ENCODE data around the gene IFITM2.
"Not testable (repeated sequence)": the region's sequence is repeated elsewhere in the genome, so short reads cannot be mapped to it uniquely, and the experiment has no call there.

Gene IFITM2

GRCh38 chr11:285021-285893 is 22.4 kb upstream of the IFITM2 start (continued):
- TF ChIP-seq RBAK (tag by site-specific recombination; IDR thresholded peaks at IDR 0.05) (no peak), ZNF426 (tag by site-specific recombination; IDR thresholded peaks at IDR 0.05) (no peak)

- Histone ChIP-seq H3K4me3 (ENCODE audit: low read depth, low read length) (no peak overlapping the region), H3K36me3 (ENCODE audit: control insufficient read depth in 2 of 2, insufficient read depth in 1 of 2, low read length in 2 of 2) (peaks cover 0 to 1% of the 10 kb centered on the region in 2 experiments; a peak in 1 of 3 replicates), H3K4me1 (ENCODE audit: control insufficient read depth, insufficient read depth, low read length) (no peaks in the 10 kb centered on the region), H3K27ac (ENCODE audit: extremely low read depth, low read depth, low read length) (no peak overlapping the region), H3K9me3 (ENCODE audit: control insufficient read depth, insufficient read depth, low read depth, low read length) (no peaks in the 10 kb centered on the region)
- ChIA-PET CTCF (interaction anchor here (1.0 kb wide), 1 partner anchor 35 kb away, joined by 3 read pairs; no protein-coding TSS in a partner anchor), POLR2A (no interaction called here)
- no peak for TF ChIP-seq ZNF146 (tag by site-specific recombination; IDR thresholded peaks at IDR 0.05)
- TF ChIP-seq KLF1 (tag by site-specific recombination; IDR thresholded peaks at IDR 0.05) = no peak
- no peak for TF ChIP-seq GLIS2 (tag by site-specific recombination; IDR thresholded peaks at IDR 0.05)
- TF ChIP-seq ZNF19 (tag by site-specific recombination; IDR thresholded peaks at IDR 0.05; ENCODE audit: low read depth) = no peak
- TF ChIP-seq ZNF175 (tag by site-specific recombination; IDR thresholded peaks at IDR 0.05) = no peak
- TF ChIP-seq ZNF311 (tag by site-specific recombination; IDR thresholded peaks at IDR 0.05; ENCODE audit: borderline replicate concordance) = no peak
- TF ChIP-seq PRDM1 (tag by site-specific recombination; IDR thresholded peaks at IDR 0.05) = 0 out of 2 replicates have a peak, but pooled peaks have one; percentile 19
Measured at GRCh38 chr11:285894-286220, 21.8 kb upstream of the IFITM2 start.

GRCh38 chr11:286977-287820 is 20.4 kb upstream of the IFITM2 start:
- H3K4me1 ChIP-seq (ENCODE audit: control insufficient read depth, insufficient read depth, low read length); H3K27ac ChIP-seq (ENCODE audit: extremely low read depth, low read depth, low read length); H3K9me3 ChIP-seq (ENCODE audit: control insufficient read depth, insufficient read depth, low read depth, low read length); POLR2A ChIA-PET; H3K36me3 ChIP-seq (ENCODE audit: control insufficient read depth in 2 of 2, insufficient read depth in 1 of 2, low read length in 2 of 2); H3K4me3 ChIP-seq (ENCODE audit: low read depth, low read length): not testable (repeated sequence)
- CTCF ChIA-PET = interaction anchor here (0.6 to 2.0 kb wide), 3 partner anchors 36 to 163 kb away, joined by 3 to 9 read pairs (median 3); no protein-coding TSS in a partner anchor

- H3K9me3 ChIP-seq (ENCODE audit: control insufficient read depth, insufficient read depth, low read depth, low read length) = no peaks in the 10 kb centered on the region
- H3K4me1 ChIP-seq (ENCODE audit: control insufficient read depth, insufficient read depth, low read length) = no peaks in the 10 kb centered on the region
- ChIA-PET CTCF (interaction anchor here (0.6 to 2.0 kb wide), 2 partner anchors 21 to 37 kb away, joined by 5 to 9 read pairs; no protein-coding TSS in a partner anchor), POLR2A (no interaction called here)
- H3K4me3 ChIP-seq (ENCODE audit: low read depth, low read length) = peak overlapping the region; percentile 45
- H3K36me3 ChIP-seq (ENCODE audit: control insufficient read depth in 2 of 2, insufficient read depth in 1 of 2, low read length in 2 of 2) = peaks cover 0 to 17% of the 10 kb centered on the region in 2 experiments; a peak in 1 of 3 replicates
- H3K27ac ChIP-seq (ENCODE audit: extremely low read depth, low read depth, low read length) = no peak overlapping the region
- TF ChIP-seq ZFP69B (tag by site-specific recombination; IDR thresholded peaks at IDR 0.05) = 0 out of 2 replicates have a peak, but pooled peaks have one; percentile 46
- TF ChIP-seq SP2 (tag by site-specific recombination; IDR thresholded peaks at IDR 0.05) = 0 out of 2 replicates have a peak, but pooled peaks have one; percentile 8
- TF ChIP-seq ZNF692 (tag by site-specific recombination; IDR thresholded peaks at IDR 0.05) = 0 out of 2 replicates have a peak, but pooled peaks have one; percentile 17
- TF ChIP-seq ZNF16 (tag by site-specific recombination; IDR thresholded peaks at IDR 0.05; ENCODE audit: low read depth) = no peak
Measured at GRCh38 chr11:287821-288477, 19.7 kb upstream of the IFITM2 start.
